HFF-Myc (cell line): ENCODE results near the gene PCSK6.

Experiments
- DNase-seq: peaks from one replicate; pipeline ENCODE4 v3.0.0-alpha.2; 2011; ENCODE audit warnings: low read depth; ENCODE audit errors: extremely low read depth
- H3K4me3 ChIP-seq: replicated peaks from 2 replicates; pipeline ENCODE4 v1.5.1; 2011; ENCODE audit warnings: low read depth, mild to moderate bottlenecking, control low read depth, low read length
- CTCF ChIP-seq: IDR thresholded peaks from 2 replicates; pipeline ENCODE4 v1.5.1; 2012; ENCODE audit warnings: mild to moderate bottlenecking, low read depth, low read length, control low read depth; ENCODE audit errors: missing control alignments

The PCSK6 gene

GRCh38 chr15:101324524-101325177, 164.9 kb downstream of the PCSK6 start:
- H3K4me3 ChIP-seq: no peak overlapping the region
- no peak for DNase-seq
- TF ChIP-seq CTCF: no peak

GRCh38 chr15:101323793-101324523, 165.5 kb downstream of the PCSK6 start:
- H3K4me3 ChIP-seq: no peak overlapping the region
- no peak for TF ChIP-seq CTCF
- DNase-seq: no peak

- H3K4me3 ChIP-seq: no peak overlapping the region
- no peak for DNase-seq
- TF ChIP-seq CTCF: no peak
Observed at GRCh38 chr15:101322854-101323477, 166.5 kb downstream of the PCSK6 start.

- no peak overlapping the region for H3K4me3 ChIP-seq
- no peak for DNase-seq
Observed at GRCh38 chr15:101322016-101322695, 167.4 kb downstream of the PCSK6 start.

GRCh38 chr15:101320501-101321052, 168.9 kb downstream of the PCSK6 start:
- no peak for DNase-seq
- H3K4me3 ChIP-seq: no peak overlapping the region
- TF ChIP-seq CTCF: no peak

More at GRCh38 chr15:101322016-101322695, 167.4 kb downstream of the PCSK6 start:
- TF ChIP-seq CTCF: no peak

DNA sequence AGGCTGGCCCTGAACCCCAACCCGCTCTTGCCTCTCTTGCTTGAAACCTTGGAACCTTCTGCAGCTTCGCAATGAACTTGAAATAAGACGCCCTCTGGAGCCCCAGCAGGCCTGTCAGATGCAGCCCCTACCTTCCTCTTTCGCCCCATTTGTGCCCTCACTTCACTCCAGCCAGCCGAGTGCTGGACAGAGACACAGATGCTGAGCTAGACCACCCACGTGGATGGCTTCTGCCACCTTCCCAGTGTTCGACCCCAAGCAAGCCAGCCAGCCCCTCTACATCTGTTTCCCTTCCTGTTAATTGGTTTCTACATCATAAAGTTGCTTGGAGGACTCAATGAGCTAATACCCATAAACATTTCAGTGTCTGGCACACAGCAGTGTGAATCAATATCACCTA, 170.7 kb downstream of the PCSK6 start:
- DNase-seq: no peak
- TF ChIP-seq CTCF: no peak
- H3K4me3 ChIP-seq: no peak overlapping the region
